GM18951 (cell line): ENCODE data around the gene CHMP3.
"Not testable (repeated sequence)": the region's sequence is repeated elsewhere in the genome, so short reads cannot be mapped to it uniquely, and the experiment has no call there.

Experiments
- POLR2A ChIP-seq: IDR thresholded peaks from 4 replicates; pipeline ENCODE4 v1.6.1; 2011; ENCODE audit warnings: mild to moderate bottlenecking; ENCODE audit not compliant: insufficient read length, insufficient read depth; ENCODE audit errors: extremely low read depth
- in situ Hi-C: fragments of 300-500 bp; cut with MboI; formaldehyde crosslinking; loops from one replicate; pipeline ENCODE4 v1.12.0; 2022; ENCODE audit warnings: low sequenced_read_pairs, mixed read lengths, inconsistent platforms; ENCODE audit not compliant: unreplicated experiment

The CHMP3 gene

DNA sequence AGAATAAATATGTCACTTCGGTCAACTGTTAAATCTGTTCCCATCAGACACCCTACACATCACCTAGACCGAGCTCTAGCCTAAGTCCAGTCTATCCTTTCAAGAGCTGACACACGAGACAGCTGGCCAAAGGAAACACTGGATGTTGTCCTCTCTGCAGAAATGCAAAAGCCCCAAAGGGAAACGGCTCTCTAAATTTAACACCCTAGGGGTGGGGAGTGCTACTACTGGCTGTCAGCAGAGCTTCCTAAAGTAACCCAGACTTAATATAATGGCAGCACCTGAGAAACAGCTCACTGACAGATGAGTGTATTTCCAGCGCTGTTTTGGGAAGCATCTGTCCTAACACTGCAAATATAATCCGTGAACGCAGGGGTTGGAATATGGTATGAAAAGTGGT is 55.6 kb downstream of the CHMP3 start:
- in situ Hi-C loops = no loop called here
- TF ChIP-seq POLR2A = no peak

DNA sequence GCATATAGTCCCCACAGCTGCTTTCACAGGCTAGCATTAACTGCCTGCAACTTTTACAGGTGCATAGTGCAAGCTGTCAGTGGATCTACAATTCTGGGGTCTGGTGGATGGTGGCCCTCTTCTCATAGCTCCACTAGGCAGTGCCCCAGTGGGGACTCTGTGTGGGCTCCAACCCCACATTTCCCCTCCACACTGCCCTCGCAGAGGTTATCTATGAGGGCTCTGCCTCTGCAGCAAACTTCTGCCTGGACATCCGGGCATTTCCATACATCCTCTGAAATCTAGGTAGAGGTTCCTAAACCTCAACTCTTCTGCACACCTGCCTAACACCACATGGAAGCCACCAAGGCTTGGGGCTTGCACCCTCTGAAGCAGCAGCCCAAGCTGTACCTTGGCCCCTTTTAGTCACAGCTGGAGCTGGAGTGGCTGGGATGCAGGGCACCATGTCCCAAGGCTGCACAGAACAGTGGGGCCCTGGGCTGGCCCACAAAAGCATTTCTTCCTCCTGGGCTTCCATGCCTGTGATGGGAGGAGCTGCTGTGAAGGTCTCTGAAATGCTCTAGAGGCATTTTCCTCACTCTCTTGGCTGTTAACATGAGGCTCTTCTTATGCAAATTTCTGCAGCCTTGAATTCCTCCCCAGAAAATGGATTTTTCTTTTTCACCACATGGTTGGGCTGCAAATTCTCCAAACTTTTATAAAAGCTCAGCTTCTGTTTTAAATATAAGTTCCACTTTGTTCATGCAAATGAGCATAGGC is 62.7 kb downstream of the CHMP3 start:
- in situ Hi-C loops = no loop called here
- no peak for TF ChIP-seq POLR2A

DNA sequence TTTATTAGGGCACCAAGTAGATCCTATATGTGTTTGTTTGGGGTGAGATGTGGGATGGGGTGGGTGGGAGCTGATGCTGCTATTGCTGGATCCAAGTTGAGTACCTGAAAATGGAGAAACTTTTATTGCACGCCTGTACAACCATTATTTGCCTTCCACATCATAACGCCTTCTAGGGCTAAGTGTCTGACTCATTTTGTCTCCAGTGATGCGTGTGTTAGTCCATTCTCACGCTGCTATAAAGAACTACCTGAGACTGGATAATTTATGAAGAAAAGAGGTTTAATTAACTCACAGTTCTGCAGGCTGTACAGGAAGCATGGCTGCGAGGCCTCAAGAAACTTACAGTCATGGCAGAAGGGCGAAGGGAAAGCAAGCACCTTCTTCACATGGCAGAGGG is 63.9 kb downstream of the CHMP3 start:
- in situ Hi-C loops = no loop called here
- TF ChIP-seq POLR2A = no peak

DNA sequence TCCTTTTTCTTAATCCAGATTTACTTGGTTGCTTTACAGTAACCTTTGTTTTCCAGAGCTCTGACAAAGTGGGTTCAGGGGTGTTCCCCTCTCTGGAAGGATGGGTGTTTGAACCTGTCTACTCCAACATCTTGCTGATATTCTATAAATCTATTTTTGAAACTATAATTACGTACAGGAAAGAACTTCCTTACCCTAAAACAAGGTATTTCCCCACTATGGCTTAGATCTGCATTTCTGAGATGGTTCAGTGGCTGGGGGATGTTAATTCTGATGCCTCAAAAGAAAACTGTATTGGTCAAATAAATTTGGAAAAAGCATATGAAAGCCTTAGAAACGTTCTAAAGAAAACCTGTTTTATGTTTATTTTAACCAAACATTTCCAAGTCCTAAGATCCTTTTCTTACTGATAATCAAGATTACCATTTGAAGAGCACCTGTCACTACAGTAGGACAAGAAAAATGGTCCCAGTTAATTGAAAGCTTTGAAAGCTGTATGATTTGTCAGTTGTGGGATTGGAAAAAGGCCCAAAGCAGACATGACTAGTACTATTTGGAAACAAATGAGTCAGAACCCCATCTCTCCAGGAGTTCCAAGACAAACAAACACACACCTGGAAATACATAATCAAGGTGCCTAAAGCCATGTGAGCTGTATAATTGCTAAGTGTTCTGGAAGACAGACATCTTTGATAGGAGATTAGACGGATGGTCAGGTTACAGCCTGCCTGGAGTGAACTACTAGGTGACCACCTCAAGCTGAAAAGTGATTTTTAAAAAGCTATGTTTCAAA is 64.6 kb downstream of the CHMP3 start:
- in situ Hi-C loops = no loop called here
- no peak for TF ChIP-seq POLR2A

DNA sequence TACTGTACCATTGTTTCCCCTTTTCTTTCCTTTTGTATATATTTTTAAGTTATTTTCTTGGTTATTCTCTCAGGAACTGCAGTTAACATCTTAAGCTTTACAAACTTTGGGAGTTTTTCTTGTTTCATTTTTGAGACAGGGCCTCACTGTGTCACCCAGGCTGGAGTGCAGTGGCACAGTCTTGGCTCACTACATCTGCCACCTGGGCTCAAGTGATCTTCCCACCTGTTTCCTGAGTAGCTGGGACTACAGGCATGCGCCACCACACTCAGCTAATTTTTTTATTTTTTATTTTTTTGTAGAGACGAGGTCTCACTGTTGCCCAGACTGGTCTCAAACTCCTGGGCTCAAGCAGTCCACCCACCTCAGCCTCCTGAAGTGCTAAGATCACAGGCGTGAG is 66.9 kb downstream of the CHMP3 start:
- in situ Hi-C loops = not testable (repeated sequence)

DNA sequence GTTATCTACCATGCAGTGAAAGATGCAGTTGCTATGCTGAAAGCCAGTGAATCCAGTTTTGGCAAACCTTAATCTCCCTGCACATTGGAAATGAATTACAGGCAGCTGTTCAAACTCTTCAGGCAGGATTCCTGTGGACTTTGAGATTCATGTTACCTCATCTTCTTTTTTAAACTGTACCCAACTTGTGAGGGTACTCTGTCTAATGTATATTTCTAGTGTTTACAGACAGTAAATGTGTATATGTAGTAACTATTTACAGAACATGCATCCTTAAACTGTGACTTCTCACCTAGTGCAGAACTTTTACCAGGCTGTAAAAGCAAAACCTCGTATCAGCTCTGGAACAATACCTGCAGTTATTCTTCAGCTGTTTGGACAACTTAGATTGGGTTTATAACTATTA is 71.2 kb downstream of the CHMP3 start:
- no peak for TF ChIP-seq POLR2A
- in situ Hi-C loops = no loop called here

DNA sequence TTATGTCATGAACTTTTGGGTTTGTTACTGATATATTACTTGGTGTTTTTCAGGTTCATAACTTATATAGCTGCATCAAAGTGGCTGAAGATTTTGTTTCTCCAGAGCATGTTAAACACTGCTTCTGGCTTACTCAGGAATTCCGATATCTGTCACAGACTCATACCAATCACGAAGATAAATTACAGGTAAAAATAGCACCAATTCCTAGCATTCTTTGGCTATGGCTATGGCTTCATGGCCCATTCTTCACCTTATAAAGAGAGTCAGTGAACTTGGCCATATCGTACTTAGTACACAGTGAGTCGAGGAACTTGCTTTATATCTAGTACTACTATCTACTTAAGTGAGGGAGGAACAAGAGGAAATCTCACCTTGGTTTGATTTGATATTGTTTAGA is 72.2 kb downstream of the CHMP3 start:
- in situ Hi-C loops = no loop called here
- no peak for TF ChIP-seq POLR2A

DNA sequence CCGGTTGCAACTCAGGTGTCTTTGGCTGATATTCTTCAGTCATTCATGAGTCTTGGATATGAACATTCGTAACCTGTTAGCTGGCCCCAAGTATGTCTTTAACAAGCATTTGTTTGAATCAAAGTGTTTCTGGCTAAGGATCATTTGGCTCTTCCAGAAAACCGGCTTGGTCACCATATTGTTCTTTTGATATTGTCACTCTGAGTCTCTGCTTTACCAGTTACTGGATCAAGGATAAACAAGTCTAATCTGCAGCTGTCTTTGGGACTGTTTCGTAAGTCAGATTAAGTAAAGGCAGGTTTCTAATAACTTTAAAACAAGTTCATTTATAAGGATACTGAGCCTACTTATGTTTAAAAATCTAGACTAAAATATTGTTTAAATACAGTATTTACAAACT is 73.0 kb downstream of the CHMP3 start:
- in situ Hi-C loops = no loop called here
- no peak for TF ChIP-seq POLR2A

DNA sequence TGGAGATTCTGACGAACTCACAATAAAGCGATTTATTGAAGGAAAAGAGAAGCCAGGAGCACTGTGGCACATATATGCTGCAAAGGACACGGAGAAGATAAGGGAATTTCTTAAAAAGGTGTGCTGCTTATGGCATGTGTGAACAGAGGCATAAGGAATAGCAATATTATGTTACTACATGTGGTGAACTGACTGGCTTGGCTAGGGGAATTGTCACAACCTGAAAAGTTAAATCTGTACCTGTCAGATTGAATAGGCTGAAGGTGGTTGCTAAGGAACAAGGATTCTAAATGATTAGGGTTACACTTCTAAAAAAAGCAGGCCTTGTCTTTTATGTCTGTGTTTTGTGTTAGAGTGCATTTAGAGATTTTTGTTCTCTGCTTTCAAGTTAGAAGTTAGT is 73.7 kb downstream of the CHMP3 start:
- no peak for TF ChIP-seq POLR2A
- in situ Hi-C loops = no loop called here

DNA sequence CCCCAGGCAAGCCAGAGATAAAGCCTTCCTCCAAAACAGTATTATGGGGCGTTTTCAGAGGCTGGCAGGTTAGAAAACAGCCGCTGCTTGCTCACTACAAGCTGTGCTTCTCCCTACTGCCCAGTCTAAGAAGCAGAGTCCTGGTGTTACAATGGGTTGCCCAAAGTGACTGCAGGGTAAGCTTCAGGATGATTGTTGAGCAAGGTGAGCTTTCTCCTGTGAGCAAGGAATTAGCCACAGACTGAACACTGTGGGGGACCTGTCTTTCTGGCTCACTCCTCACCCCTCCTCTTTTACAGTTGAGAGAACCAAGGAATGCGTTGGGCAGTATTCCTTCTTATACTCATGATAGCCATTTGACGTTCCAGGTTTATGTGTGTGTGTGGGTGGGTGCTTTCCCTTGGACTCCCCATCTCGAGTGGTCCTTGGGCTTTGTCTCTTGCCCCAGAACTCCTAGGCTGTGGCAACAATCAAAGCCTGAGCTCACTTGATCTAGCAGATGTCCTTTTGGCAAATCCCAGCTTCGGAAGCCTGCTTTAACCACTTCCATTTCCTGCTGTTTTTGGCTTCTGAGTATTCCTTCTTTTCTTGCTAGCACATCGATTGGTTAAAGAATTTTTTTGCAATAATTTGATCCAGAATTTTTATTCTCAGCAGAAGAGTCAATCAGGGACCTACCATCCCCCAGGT is 74.5 kb downstream of the CHMP3 start:
- in situ Hi-C loops = no loop called here
- no peak for TF ChIP-seq POLR2A

DNA sequence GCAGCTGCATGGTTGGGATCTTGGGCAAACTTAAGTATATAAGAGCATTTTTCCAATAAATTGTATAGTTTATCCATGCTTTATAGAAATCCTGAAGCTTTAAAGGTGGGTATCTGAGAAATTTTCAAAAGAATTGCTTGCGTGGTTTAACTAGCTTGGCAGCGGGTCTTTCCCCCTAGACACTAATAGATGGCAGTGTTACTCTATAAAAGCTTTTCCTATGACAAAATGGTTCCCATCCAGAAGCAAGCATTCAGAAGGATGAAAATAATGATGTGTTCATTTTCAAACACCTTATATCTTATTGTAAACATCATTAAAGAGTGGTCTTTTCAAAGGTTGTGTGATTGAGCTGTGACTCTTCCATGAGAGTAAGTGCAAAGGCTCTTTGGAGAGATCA is 76.2 kb downstream of the CHMP3 start:
- no peak for TF ChIP-seq POLR2A
- in situ Hi-C loops = no loop called here

DNA sequence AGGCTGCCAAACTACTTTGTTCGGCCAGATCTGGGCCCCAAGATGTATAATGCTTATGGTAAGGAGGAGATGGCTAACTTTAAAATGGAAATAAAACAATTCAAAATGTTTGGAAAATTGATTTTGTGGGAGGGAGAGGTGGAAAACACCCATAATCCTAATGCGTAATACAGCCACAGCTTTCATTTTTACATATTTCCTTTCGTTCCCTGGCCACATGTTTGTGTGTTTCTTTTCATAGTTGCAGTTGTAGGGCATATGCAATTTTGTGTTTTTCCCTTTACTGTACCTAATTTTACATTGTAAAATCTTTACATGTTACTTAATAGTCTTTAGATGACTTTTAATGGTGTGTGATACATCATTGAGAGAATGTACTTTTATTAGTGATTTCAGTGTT is 77.4 kb downstream of the CHMP3 start:
- no peak for TF ChIP-seq POLR2A
- in situ Hi-C loops = no loop called here

DNA sequence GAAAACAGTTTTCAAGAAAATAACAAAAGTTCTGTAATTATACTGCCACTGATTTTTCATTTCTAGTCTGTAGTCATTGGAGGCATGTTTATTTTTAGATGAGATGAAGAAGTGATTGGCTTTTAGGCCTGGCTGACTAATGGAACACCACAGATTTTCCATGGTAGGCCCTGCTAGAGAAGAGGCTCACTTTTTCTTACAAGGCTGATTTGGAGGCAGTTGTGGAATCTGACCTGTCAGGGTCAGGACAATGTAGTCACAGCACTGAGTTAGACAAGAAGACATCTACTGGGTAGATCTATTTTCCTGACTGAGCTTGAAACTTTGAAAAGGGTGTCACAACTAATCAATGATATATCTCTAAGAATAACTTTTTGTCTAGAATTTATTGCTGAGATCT is 78.1 kb downstream of the CHMP3 start:
- TF ChIP-seq POLR2A = no peak
- in situ Hi-C loops = no loop called here

DNA sequence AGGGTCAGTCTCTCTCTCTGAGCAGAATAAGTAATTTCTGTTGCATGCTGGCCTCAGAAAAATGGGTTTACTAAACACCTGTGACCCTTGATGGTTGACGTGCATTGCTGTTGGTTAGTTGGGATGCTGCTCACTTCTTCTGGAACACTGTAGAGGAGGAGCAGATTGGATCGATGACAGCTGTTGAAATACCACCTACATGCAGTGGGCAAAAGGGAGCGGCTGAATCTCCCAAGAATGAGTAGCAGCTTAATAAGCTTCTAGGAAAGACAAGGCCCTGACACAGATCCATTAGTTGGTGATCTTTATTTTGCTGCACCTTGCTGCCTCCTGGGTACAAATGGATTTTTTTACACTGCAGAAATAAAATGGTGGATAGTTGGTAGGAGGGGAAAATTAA is 78.9 kb downstream of the CHMP3 start:
- in situ Hi-C loops = no loop called here
- TF ChIP-seq POLR2A = no peak
